K562 (cell line): ENCODE measurements around the gene TVP23A. TPM values are rescaled to one million over a fixed set of nuclear protein-coding genes. Genes with fewer than 3 reads are reported as not detected.

Experiments used
- ATAC-seq: fragments of 200-7000 bp; cut with Tn5 transposase; 3 replicates; pipeline ENCODE4 v1.9.1; 2020; ENCODE audit warnings: moderate library complexity
- BruUV-seq: library from RNA; stranded (reverse); fragments of 400-500 nt; replicated peaks from 2 replicates; lab custom pipeline; 2021; lab: Mats Ljungman, UMichigan
- CTCF ChIA-PET: fragments of 300-600 bp; formaldehyde crosslinking; extraction: SDS; loops from one replicate; lab custom pipeline; 2021; ENCODE audit warnings: low intra/inter-chr PET ratio; lab: Yijun Ruan, JAX
- POLR2A ChIA-PET: fragments of 300-600, 350-650 bp; sonication (Branson Sonifier 250); formaldehyde crosslinking; extraction: SDS; loops from one replicate; lab custom pipeline; 2021; ENCODE audit warnings: antibody characterized with exemption, inconsistent platforms; lab: Yijun Ruan, JAX
- DNase-seq, 4 experiments: peaks; one replicate each; pipeline versions ENCODE4 v3.0.0 to v3.0.0-alpha.2; 2011 to 2018; ENCODE audit warnings: low spot score in 3 of 4, mixed read lengths in 3 of 4; ENCODE audit errors: extremely low read depth in 1 of 4
- FAIRE-seq: peaks from 2 replicates; lab custom pipeline; 2011; peaks lifted over from hg19 to GRCh38; lab: Jason Lieb, UNC
- H2AFZ ChIP-seq: 2 replicates; pipeline ENCODE4 v1.6.0; 2011; ENCODE audit warnings: low read depth, low read length, control low read depth, inconsistent platforms
- H3K27ac ChIP-seq: fragments of 200-600 bp; 3 replicates; pipeline ENCODE4 v1.8.0; 2011; ENCODE audit warnings: low read depth, mild to moderate bottlenecking, control low read depth, inconsistent platforms, low read length, moderate library complexity, mixed read lengths; ENCODE audit errors: extremely low read depth
- H3K27me3 ChIP-seq, 2 experiments: fragments of 300-600 bp in 1 of 2; 2 replicates in 1 of 2; 3 replicates in 1 of 2; pipeline versions ENCODE4 v1.6.0 to v1.8.0; 2011; ENCODE audit warnings: inconsistent platforms in 2 of 2, low read length in 2 of 2, mild to moderate bottlenecking in 1 of 2, mixed read lengths in 1 of 2, moderate library complexity in 1 of 2; ENCODE audit not compliant: control insufficient read depth in 2 of 2, insufficient read depth in 2 of 2
- H3K36me3 ChIP-seq: fragments of 300-600 bp; 3 replicates; pipeline ENCODE4 v1.8.0; 2011; ENCODE audit warnings: mild to moderate bottlenecking, low read length, inconsistent platforms; ENCODE audit not compliant: control insufficient read depth, insufficient read depth
- H3K4me1 ChIP-seq, 2 experiments: fragments of 200-600 bp in 1 of 2; replicated peaks in 1 of 2; 2 replicates in 1 of 2; 3 replicates in 1 of 2; pipeline versions ENCODE4 v1.5.1 to v1.8.0; 2011; ENCODE audit warnings: inconsistent platforms in 2 of 2, low read length in 2 of 2, mild to moderate bottlenecking in 1 of 2, mixed read lengths in 1 of 2, moderate library complexity in 1 of 2; ENCODE audit not compliant: control insufficient read depth in 2 of 2, insufficient read depth in 2 of 2
- H3K4me2 ChIP-seq: 2 replicates; pipeline ENCODE4 v1.6.1; 2011; ENCODE audit warnings: low read length, control low read depth, inconsistent platforms, mixed read lengths; ENCODE audit not compliant: insufficient read depth
- H3K4me3 ChIP-seq: fragments of 200-600 bp; sonication (generic), shearing (Covaris generic); 2 replicates; pipeline ENCODE4 v1.5.1; 2016; ENCODE audit warnings: control low read depth, inconsistent platforms
- H3K79me2 ChIP-seq: fragments of 200-600 bp; 3 replicates; pipeline ENCODE4 v1.8.0; 2011; ENCODE audit warnings: low read length, inconsistent platforms; ENCODE audit not compliant: control insufficient read depth, insufficient read depth
- H3K9ac ChIP-seq, 2 experiments: 2 replicates each; pipeline versions ENCODE4 v1.6.0 to v1.6.1; 2011; ENCODE audit warnings: low read depth in 2 of 2, low read length in 2 of 2, control low read depth in 1 of 2, inconsistent platforms in 1 of 2, mild to moderate bottlenecking in 1 of 2, mixed read lengths in 1 of 2; ENCODE audit not compliant: insufficient read depth in 1 of 2
- H3K9me1 ChIP-seq: one replicate; pipeline ENCODE4 v1.6.0; 2011; ENCODE audit warnings: inconsistent platforms, mild to moderate bottlenecking, low read length, moderate library complexity; ENCODE audit not compliant: control insufficient read depth, insufficient read depth
- H3K9me3 ChIP-seq: replicated peaks from 2 replicates; pipeline ENCODE4 v1.5.1; 2011; ENCODE audit warnings: low read depth, low read length, inconsistent platforms; ENCODE audit not compliant: control insufficient read depth, insufficient read depth
- H4K20me1 ChIP-seq: replicated peaks from 2 replicates; pipeline ENCODE4 v1.6.1; 2011; ENCODE audit warnings: low read length, inconsistent platforms, mixed read lengths; ENCODE audit not compliant: control insufficient read depth, insufficient read depth
- C11orf30 ChIP-seq: fragments of 450-650 bp; IDR thresholded peaks from 2 replicates; pipeline ENCODE4 v1.6.1; 2016; ENCODE audit warnings: low read depth, mild to moderate bottlenecking
- CREB3 ChIP-seq: fragments of 450-650 bp; conservative IDR thresholded peaks from 2 replicates; pipeline ENCODE4 v1.6.1; 2016; ENCODE audit warnings: missing genetic modification characterization, low read depth, mild to moderate bottlenecking, missing compliant biosample characterization, moderate library complexity
- CTCF ChIP-seq, 3 experiments: IDR thresholded peaks in 2 of 3; conservative IDR thresholded peaks in 1 of 3; 2 replicates each; pipeline ENCODE4 v1.5.1; 2011 to 2012; ENCODE audit warnings: low read length in 3 of 3, mild to moderate bottlenecking in 3 of 3, control low read depth in 2 of 3, improper control_type of control experiment in 1 of 3, inconsistent platforms in 1 of 3, low read depth in 1 of 3, mixed read lengths in 1 of 3, moderate library complexity in 1 of 3; ENCODE audit not compliant: insufficient read depth in 2 of 3
- DDX20 ChIP-seq: fragments of 450-650 bp; IDR thresholded peaks from 2 replicates; pipeline ENCODE4 v1.6.1; 2016; ENCODE audit warnings: missing genetic modification characterization, low read depth, mild to moderate bottlenecking, missing compliant biosample characterization, moderate library complexity
- ETV1 ChIP-seq: fragments of 450-650 bp; conservative IDR thresholded peaks from 2 replicates; pipeline ENCODE4 v1.6.1; 2016; ENCODE audit warnings: missing genetic modification characterization, control low read depth, low read depth, missing compliant biosample characterization
- ETV5 ChIP-seq: sonication (generic); formaldehyde crosslinking; IDR thresholded peaks from 2 replicates; pipeline ENCODE4 v1.4.0; 2020; ENCODE audit warnings: low read depth, mild to moderate bottlenecking, missing genetic modification reagents
- FOXM1 ChIP-seq, 2 experiments: fragments of 450-650 bp in 1 of 2; sonication (generic) in 1 of 2; formaldehyde crosslinking in 1 of 2; IDR thresholded peaks; 2 replicates each; pipeline versions ENCODE4 v1.6.1 to v1.9.0; 2017 to 2022; ENCODE audit warnings: low read depth in 2 of 2, mild to moderate bottlenecking in 2 of 2, missing genetic modification reagents in 1 of 2, moderate library complexity in 1 of 2
- JUN ChIP-seq, 2 experiments: sonication (generic) in 1 of 2; formaldehyde crosslinking in 1 of 2; IDR thresholded peaks; 2 replicates each; pipeline versions ENCODE4 v1.6.1 to v1.8.0; 2012 to 2022; ENCODE audit warnings: borderline replicate concordance in 2 of 2, mild to moderate bottlenecking in 2 of 2, improper control_type of control experiment in 1 of 2, low read depth in 1 of 2, low read length in 1 of 2, missing genetic modification reagents in 1 of 2
- NCOR1 ChIP-seq: fragments of 450-650 bp; IDR thresholded peaks from 2 replicates; pipeline ENCODE4 v1.6.1; 2016; ENCODE audit warnings: mild to moderate bottlenecking, moderate library complexity
- RAD21 ChIP-seq, 2 experiments: fragments of 250-450 bp in 1 of 2; fragments of 450-650 bp in 1 of 2; sonication (Bioruptor Pico) in 1 of 2; formaldehyde crosslinking in 1 of 2; IDR thresholded peaks in 1 of 2; conservative IDR thresholded peaks in 1 of 2; 2 replicates each; pipeline versions ENCODE4 v1.4.0 to v1.8.0; 2020 to 2022; ENCODE audit warnings: mild to moderate bottlenecking in 2 of 2, moderate library complexity in 1 of 2
- SIN3B ChIP-seq: fragments of 450-650 bp; IDR thresholded peaks from 2 replicates; pipeline ENCODE4 v1.6.1; 2017; ENCODE audit warnings: low read depth, mild to moderate bottlenecking, moderate library complexity
- SMC3 ChIP-seq: conservative IDR thresholded peaks from 2 replicates; pipeline ENCODE4 v1.6.1; 2011; ENCODE audit warnings: low read depth, low read length, improper control_type of control experiment; ENCODE audit not compliant: insufficient read depth
- STAG1 ChIP-seq: sonication (generic); formaldehyde crosslinking; IDR thresholded peaks from 2 replicates; pipeline ENCODE4 v1.5.0; 2020; ENCODE audit warnings: missing genetic modification reagents, borderline replicate concordance
- ZBTB8A ChIP-seq: fragments of 450-650 bp; IDR thresholded peaks from 2 replicates; pipeline ENCODE4 v1.6.1; 2018; ENCODE audit warnings: mild to moderate bottlenecking, moderate library complexity; ENCODE audit not compliant: partially characterized antibody
- ZNF197 ChIP-seq: fragments of 200-800 bp; sonication (Bioruptor generic); IDR thresholded peaks from 2 replicates; pipeline ENCODE4 v1.6.1; 2016; ENCODE audit warnings: low read depth, missing genetic modification characterization, missing compliant biosample characterization
- ZNF316 ChIP-seq: fragments of 450-650 bp; IDR thresholded peaks from 2 replicates; pipeline ENCODE4 v1.6.1; 2016
- WGBS: fragments of 100-300 bp; shearing (Covaris generic); methylation state at CpG from one replicate; pipeline ENCODE4 v1.1.6; 2016; ENCODE audit warnings: low coverage, mixed read lengths; ENCODE audit not compliant: insufficient coverage; ENCODE audit errors: missing lambda C conversion rate; 5-methylcytosine and 5-hydroxymethylcytosine counted together
- in situ Hi-C: fragments of 300-500 bp; cut with MboI; formaldehyde crosslinking; loops from 4 replicates; pipeline ENCODE4 v1.15.0; 2018; ENCODE audit warnings: inconsistent platforms, mixed read lengths
- intact Hi-C: fragments of 100-400 bp; cut with micrococcal nuclease; formaldehyde crosslinking; loops from 2 replicates; pipeline ENCODE4 v1.14.2; 2022
- polyA plus RNA-seq, 8 experiments: library from polyadenylated mRNA; depleted of rRNA in 4 of 8; stranded (reverse) in 5 of 8; unstranded in 3 of 8; fragments of >200 nt; fragmentation: Nextera tagmentation in 2 of 8; fragmentation: Illumina TruSeq in 1 of 8; extraction: Ambion mirVana in 2 of 8; extraction: Trizol in 1 of 8; gene quantifications; 2 replicates each; pipeline versions ENCODE4 v1.2.1 to v1.2.3, GENCODE V29; 2011 to 2014; ENCODE audit warnings: inconsistent platforms in 1 of 8, missing spikeins in 1 of 8
- total RNA-seq, 7 experiments: library from RNA; depleted of rRNA in 6 of 7; stranded (reverse); fragments of >200 nt in 6 of 7; fragmentation: Illumina TruSeq in 2 of 7; extraction: Trizol in 2 of 7; gene quantifications; 2 replicates each; pipeline versions ENCODE4 v1.2.1 to v1.2.3, GENCODE V29; 2011 to 2021; ENCODE audit warnings: low replicate concordance in 1 of 7

Gene TVP23A
- total and polyA plus RNA-seq, 9 of the 15 experiments (the other 6 are each of a cell fraction or from before 2014, with no cell fraction given): 0.04 to 0.77 (median 0.10) TPM; not detected in 3

- Histone ChIP-seq H3K9me3 (no peaks in the 10 kb centered on the region), H3K9me1 (no peaks in the 10 kb centered on the region), H3K4me2 (no peak overlapping the region), H3K4me3 (no peak overlapping the region), H3K27ac (peak overlapping the region; percentile 79; the same call in 2 of the 3 replicates), H3K79me2 (no peaks in the 10 kb centered on the region), H3K9ac (no peak overlapping the region), H4K20me1 (no peaks in the 10 kb centered on the region), H2AFZ (peak overlapping the region; percentile 95), H3K4me1 (peaks cover 17 to 26% of the 10 kb centered on the region in 2 experiments), H3K27me3 (no peaks in the 10 kb centered on the region), H3K36me3 (no peaks in the 10 kb centered on the region)
- DNase-seq (peak; percentile 67 to 81 (median 72)), FAIRE-seq (peak; percentile 93), ATAC-seq (peak; percentile 79)
- 40% methylated on average over 12 of the region's 12 CpGs for WGBS
- POLR2A ChIA-PET: interaction anchor here (0.6 to 1.6 kb wide), 4 partner anchors 15 to 759 kb away, joined by 3 read pairs; no protein-coding TSS in a partner anchor
- BruUV-seq: no TSS peak
- intact Hi-C loops (loop anchor here (1.0 to 10.0 kb wide), 5 partner anchors 72 to 482 kb away; no protein-coding TSS in a partner anchor), in situ Hi-C loops (loop anchor here (5.0 kb wide), 1 partner anchor 225 kb away; no protein-coding TSS in a partner anchor)
- CTCF ChIA-PET: interaction anchor here (0.6 to 4.7 kb wide), 10 partner anchors 19 to 987 kb away, joined by 3 to 59 read pairs (median 4); no protein-coding TSS in a partner anchor
- TF ChIP-seq JUN (IDR thresholded peaks at IDR 0.05; ENCODE audit: borderline replicate concordance, low read depth, low read length) (no peak), JUN (CRISPR knock-in tag; IDR thresholded peaks at IDR 0.05; ENCODE audit: borderline replicate concordance) (no peak), STAG1 (CRISPR knock-in tag) (peak; percentile 25; the same call in 1 of the 2 replicates), CTCF (IDR thresholded peaks at IDR 0.05 in 2 of 3, conservative IDR thresholded peaks at IDR 0.05 in 1 of 3; ENCODE audit: insufficient read depth in 2 of 3, low read depth in 1 of 3, low read length in 3 of 3) (peak; percentile 79 to 95 (median 85)), C11orf30 (no peak), ETV5 (CRISPR knock-in tag) (0 out of 2 replicates have a peak, but pooled peaks have one; percentile 51), ZNF316 (no peak), CREB3 (no peak), RAD21 (CRISPR knock-in tag; conservative IDR thresholded peaks at IDR 0.05 in 1 of 2, IDR thresholded peaks at IDR 0.05 in 1 of 2) (peak; percentile 91 to 93), ETV1 (tag) (0 out of 2 replicates have a peak, but pooled peaks have one; percentile 44), ZBTB8A (no peak), NCOR1 (no peak), FOXM1 (IDR thresholded peaks at IDR 0.05; ENCODE audit: low read depth) (peak; percentile 33; the same call in 1 of the 2 replicates), FOXM1 (CRISPR knock-in tag; IDR thresholded peaks at IDR 0.05; ENCODE audit: low read depth) (no peak), SIN3B (peak; percentile 29; the same call in 1 of the 2 replicates), SMC3 (peak; percentile 85), DDX20 (tag) (no peak), ZNF197 (CRISPR knock-in tag) (no peak)
Observed at GRCh38 chr16:10737068-10737625, 81.4 kb downstream of the TVP23A start.
